BLaER1 (cell line): ENCODE measurements around the gene CCL17.
A peak's percentile ranks its signal among the peaks of the same experiment; 100 is the strongest.

ENCODE experiments used
- H3K27ac ChIP-seq: shearing (Covaris generic); formaldehyde crosslinking; 2 replicates; pipeline ENCODE4 v1.8.1; 2022
- H3K27me3 ChIP-seq: shearing (Covaris generic); formaldehyde crosslinking; 2 replicates; pipeline ENCODE4 v1.8.1; 2022
- H3K36me3 ChIP-seq: shearing (Covaris generic); formaldehyde crosslinking; 2 replicates; pipeline ENCODE4 v1.8.1; 2022
- H3K4me1 ChIP-seq: shearing (Covaris generic); formaldehyde crosslinking; 2 replicates; pipeline ENCODE4 v1.8.1; 2022
- H3K4me2 ChIP-seq: shearing (Covaris generic); formaldehyde crosslinking; 2 replicates; pipeline ENCODE4 v1.8.1; 2022
- H3K4me3 ChIP-seq: shearing (Covaris generic); formaldehyde crosslinking; 2 replicates; pipeline ENCODE4 v1.8.1; 2022
- H3K9ac ChIP-seq: shearing (Covaris generic); formaldehyde crosslinking; 2 replicates; pipeline ENCODE4 v1.8.1; 2022
- H3K9me3 ChIP-seq: shearing (Covaris generic); formaldehyde crosslinking; 2 replicates; pipeline ENCODE4 v1.8.1; 2022
- H4K20me1 ChIP-seq: shearing (Covaris generic); formaldehyde crosslinking; 2 replicates; pipeline ENCODE4 v1.8.1; 2022
- Cebpa-rat ChIP-seq: shearing (Covaris generic); IDR thresholded peaks from 2 replicates; pipeline ENCODE4 v1.8.1; 2022

The CCL17 gene

DNA sequence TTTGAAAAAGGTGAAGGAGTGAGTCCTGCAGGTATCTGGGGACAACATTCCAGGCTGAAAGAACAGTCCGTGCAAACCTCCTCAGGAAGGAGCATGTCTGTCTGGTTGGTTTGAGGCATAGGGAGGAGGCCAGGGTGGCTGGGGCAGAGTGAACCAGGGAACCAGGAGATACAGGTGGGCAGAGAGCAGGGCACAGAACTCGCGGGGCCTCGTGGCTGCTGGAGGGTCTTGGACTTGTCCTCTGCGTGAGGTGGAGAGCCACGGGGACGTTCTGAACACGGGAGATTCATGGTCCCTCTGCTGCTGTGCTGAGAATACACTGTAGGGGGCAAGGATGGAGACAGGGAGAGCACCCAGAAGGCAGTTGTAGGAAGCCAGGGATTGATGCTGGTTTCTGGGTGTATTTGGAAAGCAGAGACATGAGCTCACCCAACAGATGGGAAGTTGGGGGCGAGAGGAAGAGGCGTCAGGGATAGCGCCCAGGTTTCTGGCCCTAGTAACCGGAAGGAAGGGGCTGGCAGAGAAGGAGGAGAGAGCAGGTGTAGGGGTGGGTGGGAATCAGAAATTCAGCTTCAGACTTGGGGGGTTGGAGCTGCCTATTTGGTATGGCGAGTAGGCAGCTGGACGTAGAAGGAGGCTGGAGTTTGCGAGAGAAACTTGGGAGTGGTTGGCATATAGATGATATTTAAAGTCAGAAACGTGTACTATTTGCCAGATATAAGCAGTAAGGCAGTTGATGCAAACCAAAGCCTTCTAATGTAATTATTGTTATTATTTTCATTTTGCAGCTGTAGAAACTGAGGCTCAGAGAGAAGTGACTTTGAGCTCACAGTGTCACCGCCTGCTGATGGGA, at the start of gene CCL17:
Gene CCL17, plus strand, starts transcription at position 803 of the 853 bp plus-strand sequence. CDS start 9,166 bp downstream, outside the sequence.
- Histone ChIP-seq H4K20me1 (no peaks in the 10 kb centered on the region), H3K27ac (no peak within 1 kb of the TSS), H3K4me3 (no peak within 1 kb of the TSS), H3K9me3 (no peaks in the 10 kb centered on the region), H3K36me3 (no peaks in the 10 kb centered on the region), H3K9ac (no peak within 1 kb of the TSS), H3K4me1 (peaks cover 25% of the 10 kb centered on the region), H3K4me2 (no peak within 1 kb of the TSS), H3K27me3 (no peaks in the 10 kb centered on the region)
- TF ChIP-seq Cebpa-rat: no peak

- TF ChIP-seq Cebpa-rat: no peak
- H3K27me3 ChIP-seq: no peaks in the 10 kb centered on the region
- H3K4me2 ChIP-seq: no peak overlapping the region
These were observed 48.6 kb upstream of the CCL17 start for GRCh38 chr16:57355898-57356414.

GRCh38 chr16:57356547-57356946, 48.0 kb upstream of the CCL17 start:
- H3K27ac ChIP-seq: no peak overlapping the region
- H3K9ac ChIP-seq: no peak overlapping the region
- H3K4me3 ChIP-seq: no peak overlapping the region
- H3K4me1 ChIP-seq: peaks cover 11% of the 10 kb centered on the region
- H3K4me2 ChIP-seq: no peak overlapping the region
- no peaks in the 10 kb centered on the region for H3K27me3 ChIP-seq
- no peaks in the 10 kb centered on the region for H4K20me1 ChIP-seq
- no peaks in the 10 kb centered on the region for H3K9me3 ChIP-seq
- TF ChIP-seq Cebpa-rat: no peak
- H3K36me3 ChIP-seq: no peaks in the 10 kb centered on the region

More at GRCh38 chr16:57355898-57356414, 48.6 kb upstream of the CCL17 start:
- Histone ChIP-seq H3K4me3 (no peak overlapping the region), H3K9me3 (no peaks in the 10 kb centered on the region), H3K27ac (no peak overlapping the region), H4K20me1 (no peaks in the 10 kb centered on the region), H3K4me1 (peaks cover 11% of the 10 kb centered on the region), H3K9ac (no peak overlapping the region), H3K36me3 (no peaks in the 10 kb centered on the region)

- Histone ChIP-seq H3K4me1 (peaks cover 10% of the 10 kb centered on the region), H3K27me3 (no peaks in the 10 kb centered on the region), H3K36me3 (no peaks in the 10 kb centered on the region), H3K4me3 (no peak overlapping the region), H3K9me3 (no peaks in the 10 kb centered on the region), H3K9ac (no peak overlapping the region), H3K4me2 (peak overlapping the region; percentile 42), H3K27ac (no peak overlapping the region), H4K20me1 (no peaks in the 10 kb centered on the region)
- no peak for TF ChIP-seq Cebpa-rat
These were observed 47.1 kb upstream of the CCL17 start for GRCh38 chr16:57357330-57358085.

DNA sequence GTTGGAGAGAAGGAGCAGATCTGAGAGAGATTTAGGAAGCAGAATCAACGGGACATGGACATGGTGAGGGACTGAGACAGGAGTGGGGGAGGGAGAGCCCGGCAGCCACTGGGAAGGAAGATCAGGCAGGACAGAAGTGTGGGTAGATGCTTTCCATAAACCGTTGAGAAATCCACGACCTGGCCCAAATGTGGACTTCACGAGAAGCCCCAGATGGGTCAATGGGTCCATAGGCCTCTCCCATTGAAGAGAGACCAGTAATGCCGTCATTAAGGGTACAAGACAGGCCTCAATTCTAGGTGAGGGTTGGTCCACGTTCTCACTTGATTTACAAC, 46.5 kb upstream of the CCL17 start:
- Histone ChIP-seq H4K20me1 (no peaks in the 10 kb centered on the region), H3K4me1 (peaks cover 8% of the 10 kb centered on the region), H3K9me3 (no peaks in the 10 kb centered on the region), H3K36me3 (no peaks in the 10 kb centered on the region), H3K4me2 (peak overlapping the region; percentile 42), H3K4me3 (no peak overlapping the region), H3K27me3 (no peaks in the 10 kb centered on the region), H3K9ac (no peak overlapping the region), H3K27ac (no peak overlapping the region)
- no peak for TF ChIP-seq Cebpa-rat

DNA sequence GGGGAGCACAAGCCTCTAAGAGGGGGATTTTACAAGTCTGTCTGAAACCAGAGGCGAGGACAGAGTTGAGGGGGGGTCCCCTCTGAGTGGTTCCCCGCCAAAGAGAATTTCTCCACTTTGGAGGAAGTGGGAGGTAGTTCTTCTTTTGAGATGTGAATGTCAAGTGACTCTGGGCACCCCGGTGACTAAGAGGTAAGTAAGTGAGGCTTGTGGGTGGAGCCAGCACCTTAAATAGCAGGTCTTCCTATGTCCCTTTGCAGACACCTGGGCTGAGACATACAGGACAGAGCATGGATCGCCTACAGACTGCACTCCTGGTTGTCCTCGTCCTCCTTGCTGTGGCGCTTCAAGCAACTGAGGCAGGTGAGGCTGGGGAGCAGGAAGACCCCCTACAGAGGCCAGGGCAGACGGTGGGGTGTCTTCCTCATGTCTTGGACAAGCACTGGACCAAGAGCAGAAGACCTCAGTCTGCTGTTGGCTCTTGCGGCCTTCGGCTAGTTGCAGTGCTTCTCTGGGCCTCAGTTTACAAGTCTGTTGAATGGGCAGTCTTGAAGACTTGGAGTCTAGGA, 46.0 kb upstream of the CCL17 start, which contains the start of gene CCL22:
Gene CCL22, plus strand, starts transcription at position 257 of the 569 bp plus-strand sequence. Its CDS starts 34 bp downstream, at position 291.
- no peaks in the 10 kb centered on the region for H3K36me3 ChIP-seq
- no peaks in the 10 kb centered on the region for H3K27me3 ChIP-seq
- peaks cover 8% of the 10 kb centered on the region for H3K4me1 ChIP-seq
- no peaks in the 10 kb centered on the region for H4K20me1 ChIP-seq
- no peak for TF ChIP-seq Cebpa-rat
- no peaks in the 10 kb centered on the region for H3K9me3 ChIP-seq
- H3K27ac ChIP-seq: no peak within 1 kb of the TSS
- H3K9ac ChIP-seq: no peak within 1 kb of the TSS
- H3K4me3 ChIP-seq: no peak within 1 kb of the TSS
- peak within 1 kb of the TSS; percentile 42 for H3K4me2 ChIP-seq

DNA sequence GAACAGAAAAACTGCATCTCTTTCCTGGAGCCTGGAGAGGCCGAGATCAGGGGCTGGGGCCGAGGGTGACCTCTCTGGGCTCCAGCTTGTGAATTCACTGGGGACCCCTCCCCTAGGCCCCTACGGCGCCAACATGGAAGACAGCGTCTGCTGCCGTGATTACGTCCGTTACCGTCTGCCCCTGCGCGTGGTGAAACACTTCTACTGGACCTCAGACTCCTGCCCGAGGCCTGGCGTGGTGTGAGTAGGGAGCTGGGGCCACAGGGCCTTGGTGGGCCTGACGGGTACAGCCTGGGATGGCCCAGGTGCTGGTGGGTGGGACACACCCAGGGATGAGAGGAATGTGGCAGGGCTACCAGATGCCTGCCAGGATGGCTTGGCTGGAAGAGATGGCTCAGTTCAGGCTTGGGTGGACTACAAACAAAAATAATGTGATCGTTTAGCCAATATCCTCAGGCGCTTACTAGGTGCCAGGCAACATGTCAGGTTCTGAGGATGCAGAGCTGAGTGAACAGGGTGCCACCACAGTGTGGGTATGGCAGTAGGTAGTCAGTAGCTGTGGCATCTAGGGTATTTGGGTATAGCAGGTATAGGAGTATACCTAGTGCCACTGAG, 44.1 kb upstream of the CCL17 start:
- Histone ChIP-seq H3K4me2 (no peak overlapping the region), H3K9me3 (no peaks in the 10 kb centered on the region), H4K20me1 (no peaks in the 10 kb centered on the region), H3K27ac (no peak overlapping the region), H3K4me3 (no peak overlapping the region), H3K36me3 (no peaks in the 10 kb centered on the region), H3K9ac (no peak overlapping the region), H3K4me1 (peaks cover 8% of the 10 kb centered on the region), H3K27me3 (no peaks in the 10 kb centered on the region)
- TF ChIP-seq Cebpa-rat: no peak

- H3K4me3 ChIP-seq: no peak overlapping the region
- no peak for TF ChIP-seq Cebpa-rat
- no peaks in the 10 kb centered on the region for H3K9me3 ChIP-seq
- H3K4me2 ChIP-seq: no peak overlapping the region
- H3K36me3 ChIP-seq: no peaks in the 10 kb centered on the region
- H3K27ac ChIP-seq: no peak overlapping the region
- H4K20me1 ChIP-seq: no peaks in the 10 kb centered on the region
- no peaks in the 10 kb centered on the region for H3K27me3 ChIP-seq
- H3K4me1 ChIP-seq: peaks cover 8% of the 10 kb centered on the region
- H3K9ac ChIP-seq: no peak overlapping the region
These were observed 43.2 kb upstream of the CCL17 start for GRCh38 chr16:57361404-57361803.

GRCh38 chr16:57364143-57364542, 40.4 kb upstream of the CCL17 start:
- Histone ChIP-seq H3K4me2 (no peak overlapping the region), H3K9me3 (no peaks in the 10 kb centered on the region), H3K4me3 (no peak overlapping the region), H3K27me3 (no peaks in the 10 kb centered on the region), H3K27ac (no peak overlapping the region), H3K36me3 (no peaks in the 10 kb centered on the region), H3K4me1 (no peaks in the 10 kb centered on the region), H4K20me1 (no peaks in the 10 kb centered on the region), H3K9ac (no peak overlapping the region)
- TF ChIP-seq Cebpa-rat: no peak
